Effector memory CD8-positive, alpha-beta T cell (primary cell): ENCODE measurements around the gene EIF2S3.

Experiments
- ATAC-seq: fragments of 150-1000 bp; cut with Tn5 transposase; replicated peaks from 2 replicates; pipeline ENCODE4 v1.10.0; 2021; ENCODE audit warnings: mild to moderate bottlenecking, moderate library complexity
- DNase-seq, 3 experiments: peaks; one replicate each; pipeline ENCODE4 v3.0.0; 2021
- H3K27ac Mint-ChIP-seq, 2 donors: one replicate each; pipeline ENCODE4 v1.8.0; 2022; ENCODE audit warnings: mild to moderate bottlenecking in 2 of 2, mixed read lengths in 2 of 2, moderate library complexity in 2 of 2
- H3K27me3 Mint-ChIP-seq, 2 donors: one replicate each; pipeline ENCODE4 v1.8.0; 2022; ENCODE audit warnings: mixed read lengths in 2 of 2
- H3K36me3 Mint-ChIP-seq: one replicate; pipeline ENCODE4 v1.8.0; 2022; ENCODE audit warnings: mild to moderate bottlenecking, moderate library complexity, mixed read lengths; ENCODE audit not compliant: insufficient read depth
- H3K4me1 Mint-ChIP-seq, 2 donors: one replicate each; pipeline ENCODE4 v1.8.0; 2022; ENCODE audit warnings: low read depth in 2 of 2, mixed read lengths in 2 of 2
- H3K4me3 Mint-ChIP-seq, 2 donors: one replicate each; pipeline ENCODE4 v1.8.0; 2022; ENCODE audit warnings: mild to moderate bottlenecking in 2 of 2, mixed read lengths in 2 of 2, moderate library complexity in 2 of 2
- H3K9me3 Mint-ChIP-seq, 2 donors: one replicate each; pipeline ENCODE4 v1.8.0; 2022; ENCODE audit warnings: mixed read lengths in 2 of 2

EIF2S3 gene

GRCh38 chrX:24124244-24124799, 69.6 kb downstream of the EIF2S3 start:
- H3K36me3 Mint-ChIP-seq = no peaks in the 10 kb centered on the region
- H3K4me1 Mint-ChIP-seq = no peaks in the 10 kb centered on the region
- no peak overlapping the region for H3K27ac Mint-ChIP-seq
- no peak for ATAC-seq
- H3K4me3 Mint-ChIP-seq = no peak overlapping the region
- H3K27me3 Mint-ChIP-seq = no peaks in the 10 kb centered on the region
- H3K9me3 Mint-ChIP-seq = no peaks in the 10 kb centered on the region
- no peak for DNase-seq

- H3K27me3 Mint-ChIP-seq = no peaks in the 10 kb centered on the region
- no peak for ATAC-seq
- DNase-seq = no peak
- no peak overlapping the region for H3K4me3 Mint-ChIP-seq
- no peaks in the 10 kb centered on the region for H3K4me1 Mint-ChIP-seq
- no peaks in the 10 kb centered on the region for H3K36me3 Mint-ChIP-seq
- H3K9me3 Mint-ChIP-seq = no peaks in the 10 kb centered on the region
- no peak overlapping the region for H3K27ac Mint-ChIP-seq
These were observed 70.4 kb downstream of the EIF2S3 start for GRCh38 chrX:24125028-24125612.
